HG03108 (cell line): ENCODE data around the gene HIGD1C.
"Not testable (repeated sequence)": the region's sequence is repeated elsewhere in the genome, so short reads cannot be mapped to it uniquely, and the experiment has no call there.

Experiments used
- ATAC-seq: cut with Tn5 transposase; IDR thresholded peaks from one replicate; pipeline ENCODE4 v1.9.1; 2021; ENCODE audit warnings: moderate library complexity; ENCODE audit not compliant: unreplicated experiment

HIGD1C gene

GRCh38 chr12:51013441-51013840 lies 61.1 kb downstream of the HIGD1C start:
- no peak for ATAC-seq

- not testable (repeated sequence) for ATAC-seq
These were observed 62.1 kb downstream of the HIGD1C start for GRCh38 chr12:51014467-51014866.

- no peak for ATAC-seq
These were observed 65.1 kb downstream of the HIGD1C start for GRCh38 chr12:51017452-51017851.

GRCh38 chr12:51018956-51019355 lies 66.6 kb downstream of the HIGD1C start:
- no peak for ATAC-seq

GRCh38 chr12:51019927-51020326 lies 67.6 kb downstream of the HIGD1C start:
- no peak for ATAC-seq
